Fibroblast of peridontal ligament (primary cell): Measurements from ENCODE around the gene ADAMTS14.

Source experiments
- DNase-seq: peaks from one replicate; pipeline ENCODE4 v3.0.0-alpha.2; 2010; ENCODE audit errors: extremely low read depth

ADAMTS14 gene

DNA sequence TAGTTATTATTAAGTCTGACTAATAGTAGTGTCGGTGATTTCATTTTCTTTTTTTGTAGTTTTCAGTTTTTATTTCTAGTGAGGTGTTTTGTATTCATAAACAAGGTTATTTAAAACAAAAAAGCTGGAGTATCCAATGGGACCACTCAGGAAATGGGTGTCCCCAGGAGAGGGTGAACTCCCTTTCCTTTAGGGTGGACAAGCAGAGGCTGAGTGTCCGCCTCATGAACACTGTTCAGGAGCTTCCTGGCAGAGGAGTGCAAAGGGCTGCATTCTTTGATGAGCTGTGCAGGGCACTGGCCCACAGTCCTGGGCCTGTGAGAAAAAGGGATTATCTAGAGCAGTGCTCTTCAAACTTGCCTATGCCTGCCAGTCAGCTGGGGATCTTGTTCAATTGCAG, 56.0 kb downstream of the ADAMTS14 start:
- no peak for DNase-seq

DNA sequence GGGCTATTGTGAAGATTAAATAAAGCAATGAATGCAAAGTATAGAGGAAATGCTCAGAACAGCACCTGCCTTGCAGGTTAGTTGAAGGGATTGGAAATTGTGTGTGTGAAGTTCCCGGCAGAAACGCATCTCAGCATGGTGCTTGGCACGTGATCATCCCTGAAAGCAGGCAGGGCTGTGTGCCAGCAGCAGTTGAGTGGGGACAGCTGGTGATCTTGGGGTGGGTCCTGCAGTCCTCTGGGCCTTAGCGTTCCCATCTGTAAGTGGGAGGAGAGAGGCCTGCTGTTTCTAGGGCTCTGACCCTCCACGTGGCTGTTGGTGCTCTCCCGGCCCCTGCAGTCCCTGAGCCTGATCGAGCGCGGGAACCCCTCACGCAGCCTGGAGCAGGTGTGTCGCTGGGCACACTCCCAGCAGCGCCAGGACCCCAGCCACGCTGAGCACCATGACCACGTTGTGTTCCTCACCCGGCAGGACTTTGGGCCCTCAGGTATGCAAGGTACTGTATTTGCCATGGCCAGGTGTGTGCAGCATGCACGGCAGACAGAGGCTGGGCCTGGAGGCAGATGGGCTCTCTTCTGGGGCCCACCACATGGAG, 57.6 kb downstream of the ADAMTS14 start:
- DNase-seq = no peak

DNA sequence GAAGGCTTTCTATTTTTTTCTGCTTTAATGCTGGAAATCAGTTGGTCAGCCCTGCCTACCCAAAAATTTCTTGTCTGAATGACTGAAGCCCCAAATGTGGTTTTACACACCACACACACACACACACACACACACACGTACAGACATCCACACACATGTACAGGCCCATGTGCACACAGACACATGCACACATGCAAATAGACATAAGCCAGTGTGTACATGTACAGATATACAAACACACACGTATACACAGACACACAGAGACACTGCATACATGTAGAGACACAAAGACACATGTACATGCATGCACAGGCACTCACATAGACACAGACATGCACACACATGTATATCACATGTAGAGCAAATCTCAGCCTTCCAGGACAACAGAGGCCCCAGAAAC, 58.6 kb downstream of the ADAMTS14 start:
- DNase-seq = no peak

GRCh38 chr10:70732569-70732968, 60.3 kb downstream of the ADAMTS14 start:
- DNase-seq = no peak

DNA sequence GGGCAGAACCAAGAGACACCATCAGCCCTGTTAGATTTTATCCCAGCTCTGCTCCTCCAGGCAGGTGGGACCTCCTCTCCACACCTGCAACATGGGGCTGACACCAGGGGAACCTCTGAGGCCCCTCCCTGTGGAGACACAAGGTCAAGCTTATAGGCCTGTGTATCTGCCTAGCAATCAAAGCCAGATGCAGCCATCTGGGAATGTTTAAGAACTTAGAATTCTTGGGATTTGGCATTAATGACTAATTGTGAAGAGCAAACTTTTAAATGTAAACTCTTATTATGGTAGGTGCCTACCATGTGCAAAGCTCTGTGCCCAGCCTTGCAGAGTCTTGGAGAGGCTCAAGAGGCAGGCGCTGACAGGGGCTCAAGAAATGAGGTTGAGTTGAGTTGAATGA, 60.7 kb downstream of the ADAMTS14 start:
- peak; percentile 59 for DNase-seq

DNA sequence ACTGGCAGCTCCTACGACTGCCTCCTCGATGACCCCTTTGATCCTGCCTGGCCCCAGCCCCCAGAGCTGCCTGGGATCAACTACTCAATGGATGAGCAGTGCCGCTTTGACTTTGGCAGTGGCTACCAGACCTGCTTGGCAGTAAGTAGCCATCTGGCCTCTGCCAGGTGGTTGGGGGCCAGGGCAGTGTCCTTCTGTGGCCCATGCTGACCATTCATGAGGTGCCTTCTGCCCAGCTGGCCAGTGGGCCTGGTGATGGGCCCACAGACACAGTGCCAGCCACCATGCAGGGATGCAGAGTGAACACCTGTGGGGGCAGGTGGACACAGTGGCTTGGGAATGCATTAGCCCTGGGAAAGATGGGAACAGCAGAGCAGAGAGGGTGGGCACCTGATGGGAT, 62.9 kb downstream of the ADAMTS14 start:
- no peak for DNase-seq

DNA sequence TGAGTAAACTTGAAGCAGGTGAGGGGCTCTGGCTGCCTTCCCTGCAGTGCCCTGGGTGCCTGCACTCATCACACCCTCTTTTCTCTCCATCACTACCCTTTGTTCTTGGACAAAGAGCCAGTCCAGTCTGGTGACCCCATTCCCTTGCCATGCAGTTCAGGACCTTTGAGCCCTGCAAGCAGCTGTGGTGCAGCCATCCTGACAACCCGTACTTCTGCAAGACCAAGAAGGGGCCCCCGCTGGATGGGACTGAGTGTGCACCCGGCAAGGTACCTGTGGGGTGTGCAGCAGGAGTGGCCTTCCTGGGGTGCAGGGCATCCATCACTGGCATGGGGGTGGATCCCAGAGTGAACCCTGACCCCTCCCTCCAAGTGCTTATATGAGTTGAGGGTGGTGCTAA, 64.2 kb downstream of the ADAMTS14 start:
- no peak for DNase-seq

DNA sequence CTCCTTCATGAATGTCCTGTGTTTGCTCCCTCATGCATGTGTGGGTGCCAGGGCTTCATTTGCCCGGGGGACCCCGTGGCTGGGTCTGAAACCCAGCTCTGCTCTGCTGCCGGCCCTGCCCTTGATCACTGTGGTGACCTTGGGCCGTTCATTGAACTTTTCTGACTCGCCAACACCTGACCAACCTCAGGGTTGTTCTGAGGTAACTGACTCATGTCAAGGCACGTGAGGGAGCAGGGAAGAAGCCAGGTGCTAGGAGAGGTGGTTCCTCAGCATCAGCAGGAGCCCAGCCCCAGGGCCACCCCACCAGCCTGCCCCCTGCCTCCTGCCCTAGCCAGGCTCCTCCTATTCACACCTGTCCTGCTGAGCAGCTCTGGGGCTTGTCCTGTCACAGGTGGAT, 64.9 kb downstream of the ADAMTS14 start:
- DNase-seq = no peak

DNA sequence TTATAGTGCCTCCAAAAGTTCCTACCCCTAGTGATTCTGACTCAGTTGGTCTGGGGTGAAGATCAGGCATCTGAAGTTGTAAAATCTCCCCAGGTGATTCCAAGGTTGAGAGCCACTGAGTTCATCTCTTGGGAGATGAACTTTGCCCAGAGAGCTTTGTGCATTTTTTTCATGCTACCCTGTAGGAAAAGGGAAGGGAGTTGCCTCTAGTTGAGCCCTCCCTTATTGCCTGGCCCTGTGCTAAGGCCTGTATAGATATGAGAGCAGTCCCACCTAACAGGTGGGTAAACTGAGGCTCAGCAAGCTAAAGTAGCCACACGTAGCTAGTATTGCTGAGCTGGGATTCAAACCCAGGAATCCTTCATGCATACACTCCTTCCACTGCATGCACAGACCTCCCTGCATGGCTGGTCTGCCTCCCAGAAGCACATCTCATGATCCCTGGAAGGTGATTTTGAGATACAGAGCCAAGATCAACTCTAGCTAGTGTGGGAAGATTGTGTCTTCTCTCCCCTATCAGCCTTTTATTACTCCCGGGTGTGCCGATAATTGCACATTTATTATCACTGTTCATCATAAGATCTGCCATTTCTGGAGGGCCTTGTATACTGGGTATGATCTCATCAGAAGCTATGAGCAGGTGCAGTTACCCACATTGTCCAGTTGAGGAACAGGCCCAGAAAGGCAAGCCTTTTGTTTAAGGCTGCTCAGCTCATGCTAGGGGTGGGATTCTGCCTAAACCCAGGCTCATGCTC, 65.9 kb downstream of the ADAMTS14 start:
- DNase-seq = no peak

GRCh38 chr10:70738761-70739121, 66.4 kb downstream of the ADAMTS14 start:
- DNase-seq = no peak

DNA sequence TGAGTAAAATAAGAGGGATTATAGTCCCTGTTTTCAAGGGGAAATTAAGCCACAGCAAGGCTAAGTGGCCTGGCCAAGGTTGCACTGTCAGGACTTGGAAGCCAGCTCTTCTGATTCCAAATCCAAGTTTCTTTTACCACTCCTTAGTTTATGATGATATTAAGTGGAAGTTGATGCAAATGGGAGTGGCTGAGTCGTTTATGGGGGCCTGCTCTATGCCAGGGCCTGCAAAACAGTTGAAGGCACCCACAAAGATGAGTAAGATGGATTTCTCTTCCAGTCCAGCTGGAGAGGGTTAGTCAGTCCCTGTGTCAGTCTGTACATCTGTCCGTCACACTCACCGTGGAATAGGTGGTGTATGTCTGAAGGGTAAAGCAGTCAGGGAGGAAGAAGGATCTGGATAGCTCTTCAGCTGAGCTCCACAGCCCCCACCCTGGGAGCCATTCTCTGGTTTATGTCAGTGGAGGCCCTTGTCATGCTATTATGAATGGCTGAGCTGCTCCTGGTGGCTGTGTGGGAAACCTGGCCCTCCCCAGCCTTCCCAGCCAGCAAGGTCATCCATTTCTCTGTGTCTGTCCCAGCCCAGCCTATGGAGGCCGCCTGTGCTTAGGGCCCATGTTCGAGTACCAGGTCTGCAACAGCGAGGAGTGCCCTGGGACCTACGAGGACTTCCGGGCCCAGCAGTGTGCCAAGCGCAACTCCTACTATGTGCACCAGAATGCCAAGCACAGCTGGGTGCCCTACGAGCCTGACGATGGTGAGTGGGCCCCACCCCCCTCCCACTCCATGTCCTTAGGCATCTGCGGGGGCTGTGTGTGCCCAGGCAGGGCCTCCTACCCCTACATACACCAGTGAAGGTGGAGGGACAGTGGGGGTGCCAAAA, 68.3 kb downstream of the ADAMTS14 start:
- no peak for DNase-seq

DNA sequence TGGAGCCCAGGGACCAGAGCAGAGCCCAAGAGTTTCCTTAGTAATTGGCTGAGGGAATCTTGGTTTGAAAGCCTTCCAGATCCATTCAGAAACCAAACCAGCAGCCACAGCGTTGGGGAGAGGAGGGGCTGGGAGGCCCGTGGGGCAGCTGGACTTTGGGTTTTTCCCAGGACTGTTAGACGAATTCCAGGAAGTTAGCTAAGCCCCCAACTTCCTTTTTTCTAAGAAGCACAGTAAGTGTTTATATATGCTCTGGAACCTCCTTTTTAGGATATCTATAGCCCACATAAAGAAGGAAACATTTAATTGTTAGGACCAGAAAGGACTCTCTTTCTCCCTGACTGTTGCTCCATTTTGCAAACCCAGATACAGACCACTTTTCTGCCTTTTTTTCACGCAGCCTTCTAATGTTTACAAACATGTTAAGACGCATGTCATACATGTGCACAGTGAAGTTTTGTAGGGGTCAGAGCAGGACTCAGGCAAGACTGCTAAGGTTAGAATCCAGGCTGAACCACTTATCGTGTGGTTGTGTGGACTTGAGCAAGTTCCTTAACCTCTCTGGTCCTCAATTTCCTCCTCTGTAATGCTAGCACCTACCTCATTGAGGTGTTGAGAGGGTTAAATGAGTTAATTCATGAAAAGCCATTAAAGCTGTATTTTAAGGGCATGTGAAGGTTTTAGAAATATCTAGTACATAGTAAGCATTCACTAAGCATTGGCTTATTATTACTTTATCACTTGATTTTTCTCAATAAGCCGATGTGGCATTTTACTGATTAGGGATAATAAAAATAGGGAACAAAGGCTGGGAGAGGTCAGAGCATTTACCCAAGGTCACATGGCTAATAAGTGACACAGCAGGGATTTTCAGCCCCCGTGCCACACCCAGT, 70.5 kb downstream of the ADAMTS14 start:
- DNase-seq = peak; percentile 92

GRCh38 chr10:70743430-70743788, 71.1 kb downstream of the ADAMTS14 start:
- DNase-seq = no peak

GRCh38 chr10:70743879-70744278, 71.6 kb downstream of the ADAMTS14 start:
- no peak for DNase-seq

DNA sequence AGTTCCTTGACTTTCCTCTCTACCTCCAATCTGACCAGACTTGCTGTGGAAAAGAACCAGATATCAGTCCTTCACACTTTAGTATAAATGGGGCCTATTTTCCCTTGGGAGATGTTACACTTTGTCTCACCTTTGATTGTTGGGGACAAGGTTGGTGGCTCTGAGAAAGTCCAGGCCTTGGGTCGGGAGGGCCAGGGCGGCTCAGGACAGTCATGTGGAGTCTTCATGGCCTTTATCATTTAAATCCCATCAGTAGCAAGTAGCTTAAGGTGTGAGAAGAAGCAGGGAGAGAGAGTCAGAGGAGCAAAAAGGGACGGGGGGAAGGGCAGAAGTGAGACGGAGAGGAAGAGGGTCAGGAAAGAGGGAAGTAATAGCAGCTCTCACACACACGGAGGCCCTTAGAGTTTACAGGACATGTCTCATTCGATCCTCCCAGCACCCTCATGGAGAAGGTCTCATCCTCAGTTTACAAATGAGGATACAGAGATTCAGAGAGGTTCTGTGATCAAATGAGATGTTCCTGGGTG, 72.4 kb downstream of the ADAMTS14 start:
- no peak for DNase-seq

- no peak for DNase-seq
Measured at GRCh38 chr10:70745555-70745954, 73.2 kb downstream of the ADAMTS14 start.

- DNase-seq = no peak
Measured at GRCh38 chr10:70747192-70747965, 75.1 kb downstream of the ADAMTS14 start.

- no peak for DNase-seq
Measured at GRCh38 chr10:70748305-70748704, 76.0 kb downstream of the ADAMTS14 start.

DNA sequence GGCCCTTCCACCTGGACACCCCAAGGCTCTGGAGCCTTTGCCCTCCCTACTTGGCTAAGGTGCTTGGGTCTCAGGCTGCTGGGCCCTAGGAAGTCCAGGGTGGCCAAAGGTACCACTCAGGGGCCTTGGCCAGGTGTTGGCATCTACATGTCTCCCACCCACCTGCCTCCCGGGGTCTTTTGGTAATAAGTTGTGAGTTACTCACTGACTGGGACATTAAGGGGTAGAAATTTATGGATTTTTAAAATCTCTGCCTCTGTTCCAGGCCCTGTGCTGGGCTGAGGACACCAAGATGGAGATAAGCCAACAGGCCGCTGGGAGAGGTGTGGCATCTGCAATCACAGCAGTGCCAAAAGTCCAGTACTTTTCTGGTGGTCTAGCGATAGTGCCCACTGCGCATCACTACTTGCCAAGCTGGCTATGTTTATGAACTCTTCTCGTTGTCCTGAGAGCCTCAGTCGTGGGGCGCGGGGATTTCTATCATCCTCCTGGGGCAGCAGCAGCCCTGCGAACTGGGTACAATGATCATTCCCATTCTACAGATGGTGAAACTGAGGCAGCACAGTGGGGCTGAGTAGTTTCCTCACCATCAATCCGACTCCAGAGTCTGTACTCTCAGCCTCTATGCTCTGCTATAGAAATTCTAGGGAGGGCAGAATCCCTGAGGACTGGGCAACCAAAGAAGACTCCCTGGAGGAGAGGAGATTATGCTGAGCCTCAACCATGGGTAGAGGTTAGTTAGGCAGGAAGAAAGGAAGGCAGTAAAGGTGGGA, 76.7 kb downstream of the ADAMTS14 start:
- no peak for DNase-seq

GRCh38 chr10:70749756-70750155, 77.5 kb downstream of the ADAMTS14 start:
- DNase-seq = no peak
